GM13977 (cell line): ENCODE data around the gene CCDC27.

Experiments
- DNase-seq: peaks from one replicate; pipeline ENCODE4 v3.0.0; 2012; ENCODE audit warnings: low spot score
- in situ Hi-C: fragments of 300-500 bp; cut with MboI; formaldehyde crosslinking; loops from one replicate; pipeline ENCODE4 v1.12.0; 2022; ENCODE audit warnings: low sequenced_read_pairs, low pct_unique_long_range_greater_than_20kb, mixed read lengths, inconsistent platforms; ENCODE audit not compliant: unreplicated experiment
- TF ChIP-seq, protein P1 (sequence below): IDR thresholded peaks from 2 replicates; pipeline ENCODE4 v1.5.1; 2012; ENCODE audit warnings: mild to moderate bottlenecking, control low read depth; ENCODE audit not compliant: insufficient read depth; ENCODE audit errors: extremely low read depth, missing control alignments

CCDC27 gene

DNA sequence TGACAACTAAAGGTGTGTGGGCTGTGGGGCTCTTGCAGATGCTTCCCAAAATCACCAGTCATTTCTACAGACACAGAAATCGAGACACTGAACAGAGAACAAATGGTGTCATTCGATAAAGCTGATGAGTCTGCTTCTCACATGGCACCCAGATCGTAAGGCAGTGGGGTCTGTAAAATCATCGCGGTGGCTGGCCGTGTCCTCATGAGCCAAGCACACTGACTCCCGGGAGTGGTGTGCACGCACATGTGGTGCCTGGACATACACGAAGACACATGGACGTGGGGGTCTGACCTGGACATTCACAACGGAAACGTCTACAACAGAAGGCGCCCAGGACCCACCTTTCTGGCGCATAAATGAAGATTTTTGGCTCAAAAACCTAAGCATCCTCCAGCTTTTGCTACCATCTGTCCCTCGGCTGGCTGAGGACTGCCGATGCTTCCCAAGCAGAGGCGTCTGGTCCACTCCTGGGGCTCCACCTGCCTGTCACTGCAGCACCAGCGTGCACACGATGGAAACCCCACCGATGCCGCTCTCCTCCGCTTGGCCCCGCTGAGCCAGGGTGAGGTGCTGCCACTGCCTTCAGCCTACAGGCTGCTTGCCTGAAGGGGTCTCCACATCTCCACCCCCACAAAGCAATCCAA is 27.1 kb downstream of the CCDC27 start:
- DNase-seq = no peak
- in situ Hi-C loops = no loop called here
- TF ChIP-seq, protein P1, sequence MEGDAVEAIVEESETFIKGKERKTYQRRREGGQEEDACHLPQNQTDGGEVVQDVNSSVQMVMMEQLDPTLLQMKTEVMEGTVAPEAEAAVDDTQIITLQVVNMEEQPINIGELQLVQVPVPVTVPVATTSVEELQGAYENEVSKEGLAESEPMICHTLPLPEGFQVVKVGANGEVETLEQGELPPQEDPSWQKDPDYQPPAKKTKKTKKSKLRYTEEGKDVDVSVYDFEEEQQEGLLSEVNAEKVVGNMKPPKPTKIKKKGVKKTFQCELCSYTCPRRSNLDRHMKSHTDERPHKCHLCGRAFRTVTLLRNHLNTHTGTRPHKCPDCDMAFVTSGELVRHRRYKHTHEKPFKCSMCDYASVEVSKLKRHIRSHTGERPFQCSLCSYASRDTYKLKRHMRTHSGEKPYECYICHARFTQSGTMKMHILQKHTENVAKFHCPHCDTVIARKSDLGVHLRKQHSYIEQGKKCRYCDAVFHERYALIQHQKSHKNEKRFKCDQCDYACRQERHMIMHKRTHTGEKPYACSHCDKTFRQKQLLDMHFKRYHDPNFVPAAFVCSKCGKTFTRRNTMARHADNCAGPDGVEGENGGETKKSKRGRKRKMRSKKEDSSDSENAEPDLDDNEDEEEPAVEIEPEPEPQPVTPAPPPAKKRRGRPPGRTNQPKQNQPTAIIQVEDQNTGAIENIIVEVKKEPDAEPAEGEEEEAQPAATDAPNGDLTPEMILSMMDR = no peak

DNA sequence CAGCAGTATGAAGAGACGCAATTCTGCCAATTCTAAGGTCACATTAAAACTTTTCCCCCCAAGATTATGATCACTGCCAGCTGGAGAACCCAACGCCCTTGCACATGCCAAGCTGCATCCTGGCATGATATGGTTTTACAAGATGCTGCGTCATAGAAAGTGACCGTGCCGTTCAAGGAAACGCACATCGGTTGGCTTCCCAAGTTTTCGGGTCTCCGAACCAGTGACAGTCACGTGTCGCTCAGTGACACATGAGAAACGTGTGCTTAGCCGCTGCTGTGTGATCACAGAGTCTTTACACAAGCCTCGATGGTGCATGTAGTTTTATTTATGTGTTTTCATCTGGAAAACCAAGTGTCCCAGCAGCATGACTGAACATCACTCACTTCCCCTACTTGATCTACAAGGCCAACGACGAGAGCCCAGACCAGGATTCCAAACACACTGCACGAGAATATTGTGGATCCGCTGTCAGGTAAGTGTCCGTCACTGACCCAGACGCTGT is 27.7 kb downstream of the CCDC27 start:
- TF ChIP-seq, protein P1 = no peak
- no peak for DNase-seq
- in situ Hi-C loops = no loop called here

DNA sequence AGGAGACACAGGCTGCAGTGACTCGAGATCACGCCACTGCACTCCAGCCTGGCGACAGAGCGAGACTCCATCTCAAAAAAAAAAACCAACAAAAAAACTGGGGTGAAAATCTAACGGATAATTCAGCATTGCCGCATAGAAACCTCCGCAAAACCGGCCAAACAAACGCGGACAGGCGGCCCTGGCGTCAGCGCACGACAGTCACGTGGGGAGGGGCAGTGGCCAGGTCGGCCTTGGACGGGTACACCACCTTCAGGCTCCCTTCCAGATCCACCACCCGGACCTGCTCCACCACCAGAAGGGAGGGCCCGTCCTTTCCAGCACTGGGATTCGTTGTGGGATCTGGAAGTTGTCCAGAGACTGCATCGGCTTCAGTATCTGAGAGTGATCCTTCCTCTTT is 28.7 kb downstream of the CCDC27 start:
- DNase-seq = no peak
- TF ChIP-seq, protein P1 = no peak
- in situ Hi-C loops = no loop called here

DNA sequence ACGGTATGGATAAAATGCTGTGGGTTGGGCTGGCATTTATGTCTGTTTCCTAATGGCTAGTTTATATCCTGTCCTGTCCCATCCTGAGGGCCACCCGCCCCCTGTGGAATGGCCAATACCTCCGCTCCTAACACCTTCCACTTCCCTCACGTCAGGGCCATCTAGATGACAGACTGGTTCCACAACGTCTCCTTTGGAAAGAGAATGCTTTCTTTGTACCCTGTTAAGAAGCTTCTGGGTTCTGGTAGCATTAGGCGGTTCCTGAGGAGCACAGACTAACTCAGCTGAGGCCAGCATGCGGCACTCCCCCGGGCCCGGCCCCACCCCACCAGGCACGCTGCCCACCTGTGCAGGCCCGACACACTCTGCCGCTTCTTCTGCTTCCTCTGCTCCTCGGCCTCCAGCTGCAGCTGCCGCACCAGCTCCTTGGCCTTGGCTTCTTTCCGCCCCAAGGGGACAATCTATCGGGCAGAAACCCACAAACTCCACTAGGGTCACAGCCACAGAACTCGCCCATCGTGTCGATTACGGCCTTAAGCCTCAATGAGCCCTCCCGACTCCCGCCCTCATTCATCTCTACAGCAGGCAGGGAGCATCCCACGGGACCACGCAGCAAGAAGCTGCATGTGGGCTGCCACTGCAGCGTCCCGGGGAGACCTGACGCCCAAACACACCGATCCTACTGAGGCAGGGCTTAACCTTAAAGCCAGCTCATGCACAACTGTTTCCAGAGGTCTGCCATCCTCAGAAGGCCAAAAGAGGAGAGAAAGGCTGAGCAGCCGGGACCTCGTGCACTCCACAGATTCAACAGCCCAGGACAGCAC is 31.6 kb downstream of the CCDC27 start:
- peak; percentile 15 for DNase-seq
- in situ Hi-C loops = no loop called here

DNA sequence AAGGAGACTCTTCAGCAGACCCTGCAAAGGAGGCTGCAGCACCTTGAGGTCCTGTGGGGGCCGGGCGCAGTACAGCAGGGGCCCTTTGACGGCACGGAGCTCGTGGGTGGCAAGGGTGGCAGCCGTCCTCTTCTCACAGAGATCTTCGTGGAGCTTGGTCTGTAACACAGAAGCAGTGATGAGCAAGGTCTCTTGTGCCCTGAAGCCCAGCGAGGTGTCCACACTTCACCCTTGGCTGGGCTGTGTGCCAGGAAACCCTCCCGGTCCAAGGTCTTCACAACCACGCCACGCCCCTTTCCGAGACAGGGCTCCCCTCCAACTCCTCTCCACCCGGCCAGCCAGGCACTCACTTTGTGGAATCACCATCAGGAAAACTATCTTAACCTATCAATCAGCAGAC is 32.8 kb downstream of the CCDC27 start:
- DNase-seq = peak; percentile 11
- TF ChIP-seq, protein P1 = no peak
- in situ Hi-C loops = no loop called here

More for the DNA sequence above, 31.6 kb downstream of the CCDC27 start:
- TF ChIP-seq, protein P1 = no peak

DNA sequence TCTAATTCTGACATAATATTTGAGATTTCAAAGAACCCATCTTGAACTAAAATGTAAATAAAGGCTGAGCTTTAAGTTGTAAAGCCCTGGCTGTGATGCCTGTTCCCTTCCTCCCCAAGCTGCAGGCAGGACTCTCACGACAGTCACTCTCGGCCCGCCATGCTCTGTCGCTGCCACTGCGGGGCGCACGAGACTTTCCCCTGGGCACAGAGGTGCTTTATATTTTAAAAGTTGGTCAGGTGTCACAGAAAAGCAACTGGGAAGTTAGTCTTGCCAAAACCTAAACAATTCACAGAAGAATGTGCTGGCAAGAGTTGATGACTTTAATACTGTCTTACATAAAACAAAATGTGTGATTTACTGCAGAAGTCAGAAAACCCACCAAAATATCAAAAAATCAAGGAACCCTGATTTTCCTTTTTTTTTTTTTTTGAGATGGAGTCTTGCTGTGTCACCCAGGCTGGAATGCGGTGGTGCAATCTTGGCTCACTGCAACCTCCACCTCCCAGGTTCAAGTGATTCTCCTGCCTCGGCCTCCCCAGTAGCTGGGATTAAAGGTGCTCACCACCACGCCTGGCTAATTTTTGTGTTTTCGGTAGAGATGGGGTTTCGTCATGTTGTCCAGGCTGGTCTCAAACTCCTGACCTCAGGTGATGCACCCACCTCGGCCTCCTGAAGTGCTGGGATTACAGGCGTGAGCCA is 33.4 kb downstream of the CCDC27 start:
- in situ Hi-C loops = no loop called here
- no peak for DNase-seq

More for the DNA sequence above, 33.4 kb downstream of the CCDC27 start:
- TF ChIP-seq, protein P1 = peak; percentile 23
